SW480 (cell line): ENCODE measurements around the gene RAD9A.
"Not testable (repeated sequence)": the region's sequence is repeated elsewhere in the genome, so short reads cannot be mapped to it uniquely, and the experiment has no call there.

Source experiments
- DNase-seq: peaks from one replicate; pipeline ENCODE4 v3.0.0-alpha.2; 2016; ENCODE audit warnings: low spot score

The RAD9A gene

GRCh38 chr11:67410984-67411784 is 19.4 kb downstream of the RAD9A start:
- no peak for DNase-seq

- DNase-seq = no peak
Measured at GRCh38 chr11:67411785-67412152, 20.0 kb downstream of the RAD9A start.

- DNase-seq = no peak
Measured at GRCh38 chr11:67412495-67413179, 20.9 kb downstream of the RAD9A start.

GRCh38 chr11:67413266-67413849 is 21.6 kb downstream of the RAD9A start:
- DNase-seq = no peak

GRCh38 chr11:67415501-67416304 is 23.9 kb downstream of the RAD9A start, which contains the start of gene CARNS1:
TSS of gene CARNS1 (plus strand) at chr11:67415678. CDS start at chr11:67416200, 522 bp downstream.
- no peak for DNase-seq

- no peak for DNase-seq
Measured at GRCh38 chr11:67416416-67417335, 24.9 kb downstream of the RAD9A start.

GRCh38 chr11:67417425-67417824 is 25.6 kb downstream of the RAD9A start:
- DNase-seq = no peak

- no peak for DNase-seq
Measured at GRCh38 chr11:67418476-67419281, 26.9 kb downstream of the RAD9A start.

- no peak for DNase-seq
Measured at GRCh38 chr11:67419325-67420049, 27.7 kb downstream of the RAD9A start.

- DNase-seq = no peak
Measured at GRCh38 chr11:67420147-67420645, 28.4 kb downstream of the RAD9A start.

GRCh38 chr11:67420646-67421429 is 29.1 kb downstream of the RAD9A start:
- peak; percentile 91 for DNase-seq

- DNase-seq = no peak
Measured at GRCh38 chr11:67421430-67422031, 29.7 kb downstream of the RAD9A start.

GRCh38 chr11:67422891-67423290 is 31.1 kb downstream of the RAD9A start:
- DNase-seq = peak; percentile 66

- DNase-seq = no peak
Measured at GRCh38 chr11:67423466-67423865, 31.7 kb downstream of the RAD9A start.

- DNase-seq = no peak
Measured at GRCh38 chr11:67423891-67424613, 32.3 kb downstream of the RAD9A start.

- not testable (repeated sequence) for DNase-seq
Measured at GRCh38 chr11:67427364-67427859, 35.6 kb downstream of the RAD9A start.
